HG03469 (cell line): Measurements from ENCODE around the gene PIP4K2A.

ENCODE experiments used
- ATAC-seq: cut with Tn5 transposase; IDR thresholded peaks from one replicate; pipeline ENCODE4 v1.9.1; 2021; ENCODE audit warnings: mild to moderate bottlenecking, moderate library complexity, moderate number of reproducible peaks; ENCODE audit not compliant: unreplicated experiment

PIP4K2A gene

GRCh38 chr10:22643116-22643515, 71.3 kb downstream of the PIP4K2A start:
- ATAC-seq = no peak

- no peak for ATAC-seq
Measured at GRCh38 chr10:22641743-22642142, 72.6 kb downstream of the PIP4K2A start.

GRCh38 chr10:22640359-22640758, 74.0 kb downstream of the PIP4K2A start:
- ATAC-seq = no peak

GRCh38 chr10:22638863-22639262, 75.5 kb downstream of the PIP4K2A start:
- no peak for ATAC-seq

GRCh38 chr10:22637491-22637890, 76.9 kb downstream of the PIP4K2A start:
- no peak for ATAC-seq

- no peak for ATAC-seq
Measured at GRCh38 chr10:22635650-22636049, 78.7 kb downstream of the PIP4K2A start.

- ATAC-seq = no peak
Measured at GRCh38 chr10:22634606-22635459, 79.5 kb downstream of the PIP4K2A start.

- no peak for ATAC-seq
Measured at GRCh38 chr10:22634093-22634492, 80.3 kb downstream of the PIP4K2A start.

- ATAC-seq = no peak
Measured at GRCh38 chr10:22633528-22633927, 80.8 kb downstream of the PIP4K2A start.

GRCh38 chr10:22633106-22633505, 81.3 kb downstream of the PIP4K2A start:
- no peak for ATAC-seq

GRCh38 chr10:22631646-22632278, 82.6 kb downstream of the PIP4K2A start:
- ATAC-seq = no peak

GRCh38 chr10:22631185-22631584, 83.2 kb downstream of the PIP4K2A start:
- no peak for ATAC-seq

- ATAC-seq = peak; percentile 60
Measured at GRCh38 chr10:22630234-22631174, 83.9 kb downstream of the PIP4K2A start.

GRCh38 chr10:22629852-22630233, 84.5 kb downstream of the PIP4K2A start:
- ATAC-seq = no peak

GRCh38 chr10:22629126-22629525, 85.3 kb downstream of the PIP4K2A start:
- no peak for ATAC-seq

GRCh38 chr10:22628309-22628708, 86.1 kb downstream of the PIP4K2A start:
- no peak for ATAC-seq

GRCh38 chr10:22626784-22627183, 87.6 kb downstream of the PIP4K2A start:
- ATAC-seq = no peak

GRCh38 chr10:22625516-22626290, 88.7 kb downstream of the PIP4K2A start:
- no peak for ATAC-seq

GRCh38 chr10:22624287-22624738, 90.1 kb downstream of the PIP4K2A start:
- no peak for ATAC-seq

GRCh38 chr10:22623633-22624253, 90.6 kb downstream of the PIP4K2A start:
- no peak for ATAC-seq
